ENCODE data around the gene ZNF275.
"Not testable (repeated sequence)": the region's sequence is repeated elsewhere in the genome, so short reads cannot be mapped to it uniquely, and the experiment has no call there.

The ZNF275 gene

DNA sequence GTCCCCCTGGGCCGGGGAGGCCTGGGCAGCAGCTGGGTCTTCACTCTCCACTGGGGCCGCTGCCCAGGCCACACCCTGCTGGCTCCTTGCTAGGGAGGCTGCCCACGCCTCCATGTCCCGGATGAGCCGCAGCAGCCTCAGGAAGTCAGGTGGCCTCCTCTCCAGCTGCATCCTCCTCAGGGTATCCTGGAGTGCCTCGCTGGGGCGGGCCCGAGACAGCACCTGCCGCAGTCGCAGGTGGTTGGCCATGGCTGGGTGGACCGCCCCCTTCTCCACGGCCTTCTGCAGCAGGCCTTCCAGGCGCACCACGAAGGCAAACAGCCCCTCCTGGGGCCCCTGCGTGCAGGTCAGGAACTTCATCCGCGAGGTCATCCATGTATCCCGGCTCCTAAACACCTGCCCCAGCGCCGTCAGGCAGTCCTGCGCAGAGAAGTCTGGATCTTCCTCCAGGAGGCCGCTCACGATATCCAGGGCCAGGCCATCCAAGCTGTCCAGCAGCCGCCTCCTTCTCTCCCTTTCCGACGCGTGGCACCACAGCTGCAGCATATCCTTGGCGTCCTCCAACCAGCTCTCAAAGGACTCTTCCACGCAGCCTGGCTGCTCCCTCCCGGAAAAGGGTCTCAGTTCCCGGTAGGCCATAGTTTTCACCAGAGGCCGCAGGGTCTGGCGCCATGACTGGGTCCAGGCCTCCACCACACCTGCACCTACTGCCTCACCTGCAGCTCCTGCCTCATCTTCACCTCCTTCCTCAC, 14.5 kb upstream of the ZNF275 start:
- DNase-seq = no peak

DNA sequence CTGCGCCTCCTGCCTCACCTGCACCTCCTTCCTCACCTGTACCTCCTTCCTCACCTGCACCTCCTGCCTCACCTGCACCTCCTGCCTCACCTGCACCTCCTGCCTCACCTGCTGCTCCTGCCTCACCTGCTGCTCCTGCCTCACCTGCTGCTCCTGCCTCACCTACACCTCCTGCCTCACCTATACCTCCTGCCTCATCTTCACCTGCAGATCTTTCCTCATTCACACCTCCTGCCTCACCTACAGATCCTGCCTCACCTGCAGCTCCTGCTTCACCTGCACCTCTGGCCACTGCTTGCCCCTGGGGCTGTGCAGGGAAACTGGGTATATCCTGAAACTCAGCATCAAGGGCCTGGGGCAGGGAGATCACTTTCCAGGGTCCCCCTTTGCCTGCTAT, 13.9 kb upstream of the ZNF275 start:
- DNase-seq = not testable (repeated sequence)

DNA sequence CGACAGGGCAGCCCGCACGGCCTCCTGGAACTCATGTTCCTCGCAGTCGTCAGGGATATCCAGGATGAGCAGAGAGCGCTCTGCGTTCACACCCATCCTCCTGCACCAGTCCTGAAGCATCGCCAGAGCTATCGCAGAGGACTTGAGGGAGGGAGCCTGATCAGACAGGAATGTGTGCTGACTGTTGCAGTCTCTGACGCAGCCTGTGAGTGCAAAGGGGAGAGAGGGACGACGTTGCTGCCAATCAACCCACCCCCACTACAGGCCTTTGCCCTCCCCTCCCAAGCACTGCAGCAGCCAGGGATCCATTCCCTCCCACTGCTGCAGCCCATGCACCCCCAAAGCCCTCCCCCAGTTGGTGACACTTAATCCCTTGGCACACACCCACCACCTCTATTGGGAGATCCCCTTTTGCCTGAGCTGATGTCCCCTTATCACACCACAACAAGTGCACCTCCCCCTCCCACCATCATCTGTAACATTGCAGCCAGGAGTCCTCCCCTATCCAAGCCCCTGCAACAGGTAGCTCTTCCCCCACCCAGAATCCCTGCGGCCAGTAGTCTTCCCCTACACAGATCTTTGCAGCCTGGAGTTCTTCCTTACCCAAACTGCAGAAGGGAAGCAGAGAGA, 13.3 kb upstream of the ZNF275 start:
- DNase-seq = no peak

DNA sequence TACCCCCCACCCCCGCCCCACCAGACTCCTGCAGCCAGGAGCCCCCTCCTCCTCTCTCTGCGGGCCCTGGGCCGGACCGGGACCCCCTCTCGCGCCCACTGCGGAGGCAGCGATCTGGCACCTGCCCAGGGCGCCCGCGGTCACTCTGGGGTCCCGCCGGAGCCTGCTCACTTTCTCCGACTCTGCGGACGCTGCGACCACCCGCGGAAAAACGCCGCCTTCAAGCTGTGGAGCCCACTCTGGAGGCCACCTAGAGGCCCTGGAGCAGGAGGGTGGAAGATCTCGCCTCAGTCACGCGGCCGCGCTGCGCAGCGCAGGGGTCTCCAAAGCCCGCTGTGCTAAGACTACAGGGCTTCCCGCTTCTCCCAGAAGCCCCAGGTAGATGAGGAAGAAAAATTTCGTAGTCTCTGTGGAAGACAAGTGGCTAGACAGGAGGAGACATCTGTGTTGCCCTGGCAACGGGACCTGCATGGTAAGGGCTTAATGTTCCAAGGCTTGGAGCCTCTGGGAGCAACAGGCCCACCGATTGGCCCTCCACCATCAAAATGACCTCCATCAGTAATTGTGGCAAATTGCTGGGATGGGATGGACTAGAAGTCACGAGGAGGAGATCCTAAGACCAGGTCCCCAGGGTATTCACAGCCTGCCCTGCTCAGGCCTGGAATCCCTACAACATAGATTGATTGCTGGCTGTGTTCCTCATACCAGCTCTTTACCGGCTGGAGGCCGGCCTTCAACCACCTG, 12.4 kb upstream of the ZNF275 start, which contains the start of gene PNMA6F:
TSS of gene PNMA6F (minus strand) at position 387 of the 744 bp plus-strand sequence. CDS start 1,093 bp downstream, outside the sequence.
- no peak for DNase-seq

DNA sequence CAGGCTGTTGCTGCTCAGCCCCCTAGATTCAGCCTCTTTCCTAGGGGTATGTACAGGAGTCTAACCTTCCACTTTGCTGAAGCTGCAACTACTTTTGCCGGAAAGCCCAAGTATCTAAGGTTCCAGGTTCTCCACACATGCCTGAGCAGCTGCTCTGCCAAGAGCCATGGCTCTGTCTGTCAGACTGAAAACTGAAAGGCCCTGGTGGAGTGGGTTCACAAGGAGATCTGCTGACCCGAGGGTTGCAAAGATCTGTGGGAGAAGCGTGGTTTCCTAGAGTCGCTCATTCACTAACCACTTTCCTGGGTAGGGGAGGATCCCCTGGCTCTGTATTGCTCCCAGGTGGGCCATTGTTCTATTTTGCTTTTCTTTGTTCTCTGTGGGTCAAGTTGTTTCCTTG, 6.4 kb upstream of the ZNF275 start:
- DNase-seq = no peak

DNA sequence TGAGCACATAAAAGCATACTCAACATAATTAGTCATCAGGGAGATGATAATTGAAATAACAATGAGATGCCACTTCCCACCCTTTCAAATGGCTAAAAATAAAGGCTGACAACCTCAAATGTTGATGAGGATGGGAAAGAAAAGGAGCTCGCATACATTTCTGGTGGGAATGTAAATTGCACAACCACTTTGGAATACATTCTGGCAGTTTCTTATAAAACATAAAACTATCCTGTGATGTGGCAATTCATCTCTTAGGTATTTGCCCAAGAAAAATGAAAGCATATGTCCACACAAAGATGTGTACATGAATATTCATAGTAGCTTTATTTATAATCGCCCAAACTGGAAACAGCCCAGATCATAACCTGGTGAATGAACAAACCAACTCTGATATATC, 687 bp upstream of the ZNF275 start:
- DNase-seq = no peak

DNA sequence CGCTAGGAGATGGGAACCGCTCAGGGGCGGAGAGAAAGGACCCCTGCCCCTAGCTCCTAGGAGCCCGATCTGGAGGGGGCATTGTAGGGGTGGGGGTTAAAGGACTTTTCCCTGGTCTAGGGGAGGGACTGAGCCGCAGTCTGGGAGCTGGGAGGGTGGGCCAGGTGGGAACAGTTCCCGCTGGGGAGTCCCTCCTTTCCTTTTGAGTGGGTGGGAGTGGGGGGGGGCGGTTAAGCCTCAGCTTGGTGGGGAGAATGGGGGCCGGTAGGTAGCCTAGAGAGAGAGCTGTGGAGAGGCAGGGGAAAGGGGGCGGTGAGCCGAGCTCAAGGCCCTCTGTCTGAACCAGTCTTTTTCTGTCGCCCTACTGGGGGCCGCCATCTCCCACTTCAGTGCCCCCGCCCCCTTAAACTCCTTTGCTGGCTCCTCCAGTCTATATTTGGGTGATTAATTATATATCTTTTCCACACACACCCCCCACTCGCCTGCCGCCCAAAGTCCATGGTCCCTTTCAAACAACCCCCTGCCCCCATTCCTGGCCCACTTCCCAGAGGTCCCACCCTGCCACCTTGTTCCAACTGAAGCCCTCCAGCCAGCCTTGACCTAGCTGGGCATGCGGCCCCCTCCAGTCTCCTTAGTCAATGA, 822 bp downstream of the ZNF275 start:
- no peak for DNase-seq

DNA sequence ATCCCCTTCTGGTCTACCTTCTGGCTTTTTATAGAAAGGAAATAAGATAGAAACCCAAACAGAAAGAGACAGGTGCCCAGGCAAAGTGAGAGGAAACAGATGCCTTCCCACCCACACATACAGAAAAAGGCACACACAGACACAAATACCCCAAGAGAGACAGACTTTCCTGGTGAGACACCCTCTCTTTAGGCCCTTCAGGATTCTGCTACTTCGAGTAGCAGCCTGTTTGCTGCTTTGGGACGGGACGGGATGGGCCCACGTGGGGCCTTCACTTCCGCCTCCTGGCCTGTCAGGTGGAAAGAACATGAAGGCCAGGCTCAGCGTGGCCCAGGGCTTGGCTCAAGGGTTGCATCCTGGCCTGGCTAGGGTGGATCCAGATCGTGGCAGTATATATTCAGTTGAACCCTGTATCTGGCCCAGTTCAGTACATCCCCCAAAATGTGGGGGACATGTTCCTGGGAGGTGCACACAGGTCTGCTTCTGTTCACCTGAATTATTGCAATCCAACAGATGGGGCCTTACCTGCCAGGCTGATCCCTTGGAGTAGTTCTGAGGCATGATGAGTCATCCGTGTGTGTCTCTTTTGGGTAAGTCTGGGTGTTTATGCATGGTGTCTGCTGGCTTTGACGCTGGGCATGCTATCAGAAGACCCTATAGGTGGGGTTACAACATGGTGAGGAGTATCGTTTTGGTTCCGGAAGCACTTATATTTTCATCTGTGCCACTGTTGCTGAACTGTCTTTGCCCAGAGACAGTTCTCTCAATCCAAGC, 2.4 kb downstream of the ZNF275 start:
- no peak for DNase-seq

DNA sequence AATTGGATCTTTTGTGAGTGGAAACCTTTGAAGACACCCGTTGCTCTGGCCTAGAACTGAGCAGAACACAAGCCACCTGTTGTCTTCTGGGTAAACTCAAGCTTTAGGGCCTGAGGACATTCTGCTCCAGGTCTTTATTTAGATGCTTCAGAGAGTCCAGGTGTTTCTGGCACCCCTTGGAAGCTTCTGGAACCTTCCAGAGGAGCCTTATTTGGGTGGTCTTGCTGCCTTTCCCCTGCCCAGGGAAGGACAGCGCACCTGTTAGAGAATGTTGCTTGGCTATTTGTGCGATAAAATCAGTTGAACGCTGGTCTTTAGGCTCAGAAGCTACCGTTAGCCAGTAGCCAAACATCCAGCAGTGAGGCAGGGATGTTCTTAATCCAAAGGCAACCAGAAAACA, 3.0 kb downstream of the ZNF275 start:
- no peak for DNase-seq

DNA sequence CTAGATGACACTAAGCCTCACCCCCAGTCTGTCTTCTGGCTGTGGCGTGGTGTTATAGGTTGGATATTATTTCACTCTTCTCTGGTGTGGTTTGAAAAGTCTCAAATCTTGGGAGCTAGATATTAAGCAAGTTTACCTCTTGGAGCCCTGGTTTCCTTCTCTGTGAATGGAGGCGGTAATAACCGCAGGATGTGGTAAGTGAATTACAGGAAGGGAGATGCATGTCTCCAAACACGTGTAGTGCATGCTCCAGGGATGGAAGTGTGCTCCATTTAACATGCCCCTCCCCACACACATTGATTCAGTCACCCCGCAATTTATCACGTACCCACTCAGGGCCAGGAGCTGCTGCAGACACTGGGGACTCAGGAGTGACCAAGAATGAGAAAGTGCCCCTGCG, 4.9 kb downstream of the ZNF275 start:
- DNase-seq = no peak

DNA sequence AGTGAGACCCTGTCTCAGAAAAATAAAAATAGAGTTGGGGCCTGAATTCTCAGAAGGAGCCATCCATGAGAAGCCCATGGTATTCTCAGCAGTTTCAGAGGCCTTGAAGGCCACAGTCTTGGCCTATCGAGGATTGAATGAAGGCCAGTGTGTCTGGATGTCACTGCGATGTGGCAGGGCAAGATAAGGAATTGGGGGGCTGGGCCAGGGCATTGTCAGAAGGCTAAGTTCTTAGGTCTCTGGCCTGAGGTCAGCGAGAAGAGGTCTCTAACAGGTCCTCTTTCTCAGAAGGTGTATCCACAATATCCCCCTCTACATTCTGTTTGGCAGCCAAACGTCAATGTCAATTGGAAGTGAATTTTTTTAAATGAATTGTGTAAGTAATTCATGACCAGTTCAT, 5.7 kb downstream of the ZNF275 start:
- no peak for DNase-seq

DNA sequence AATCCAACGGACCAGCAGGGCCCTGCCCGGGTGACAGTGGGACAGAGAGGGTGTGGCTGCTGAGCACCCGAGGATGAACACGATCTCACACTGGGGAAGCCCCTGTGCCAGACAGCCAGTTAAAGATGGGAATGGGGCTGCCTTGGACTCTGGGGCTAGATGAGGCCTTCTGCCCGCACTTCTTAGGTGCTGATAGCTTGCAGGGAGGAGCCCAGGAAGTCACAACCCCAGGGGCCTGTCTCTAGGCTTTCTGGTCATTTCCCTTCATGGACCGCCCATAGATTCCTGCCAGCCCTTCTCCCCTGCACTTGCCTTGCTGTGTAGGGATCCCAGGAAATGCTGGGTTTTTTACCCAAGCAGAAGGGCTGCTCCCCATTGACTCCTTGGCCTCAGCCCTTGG, 6.2 kb downstream of the ZNF275 start:
- no peak for DNase-seq

DNA sequence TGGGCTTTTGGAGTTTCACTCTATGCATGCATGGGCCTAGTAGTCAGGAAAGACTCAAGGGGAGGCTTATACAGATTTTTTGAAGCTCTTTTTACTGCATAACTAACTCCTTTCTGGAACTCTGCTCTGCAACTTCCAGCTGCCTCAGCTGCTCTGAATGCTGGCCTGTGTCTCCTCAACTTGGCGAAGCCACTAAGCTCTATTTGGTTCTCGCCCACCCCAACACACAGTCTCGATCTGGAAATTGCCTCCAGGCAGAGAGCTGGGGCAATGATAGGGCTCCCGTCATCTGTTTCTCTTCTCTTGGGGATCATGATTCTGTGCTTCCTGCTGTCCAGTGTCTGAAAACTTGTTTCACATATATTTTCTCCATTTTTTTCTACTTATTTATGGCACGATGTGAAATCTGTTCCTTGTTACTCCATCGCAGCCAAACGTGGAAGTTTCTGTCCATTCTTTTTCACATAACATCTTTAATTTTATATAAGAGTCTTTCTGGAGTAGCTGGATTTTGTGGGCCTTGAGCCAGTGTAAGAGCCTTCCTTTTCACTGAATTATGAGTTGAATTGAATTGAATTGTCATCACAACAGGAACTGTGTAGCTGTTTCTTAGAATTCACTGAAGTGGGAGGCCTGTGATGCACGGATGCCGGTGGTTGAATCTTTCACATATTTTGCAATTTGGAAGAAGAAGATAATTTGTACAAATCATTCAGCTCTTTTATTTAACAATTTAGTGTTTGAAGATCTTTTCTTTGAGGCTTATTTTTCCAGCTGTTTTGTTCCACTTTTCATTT, 9.0 kb downstream of the ZNF275 start:
- DNase-seq = no peak

DNA sequence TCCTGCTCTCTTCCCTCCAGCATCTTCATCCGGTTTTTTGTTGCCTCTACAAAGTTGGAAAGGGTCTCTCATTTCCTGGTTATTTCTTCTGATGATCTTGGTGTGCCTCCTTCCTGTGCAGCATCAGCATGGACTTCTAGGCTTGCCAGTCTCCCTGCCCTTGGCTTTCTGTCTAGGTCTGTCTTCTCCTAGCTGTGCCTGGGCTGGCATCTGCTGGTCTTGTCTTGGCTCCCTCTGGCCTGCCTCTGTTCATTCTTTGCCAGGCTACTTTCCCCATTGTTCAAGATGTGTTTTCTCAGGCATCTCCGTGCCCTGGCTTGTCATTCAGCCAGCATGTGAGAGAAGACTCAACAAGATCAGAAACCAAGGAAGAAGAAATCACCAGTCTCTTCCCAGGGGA, 9.7 kb downstream of the ZNF275 start:
- DNase-seq = no peak

DNA sequence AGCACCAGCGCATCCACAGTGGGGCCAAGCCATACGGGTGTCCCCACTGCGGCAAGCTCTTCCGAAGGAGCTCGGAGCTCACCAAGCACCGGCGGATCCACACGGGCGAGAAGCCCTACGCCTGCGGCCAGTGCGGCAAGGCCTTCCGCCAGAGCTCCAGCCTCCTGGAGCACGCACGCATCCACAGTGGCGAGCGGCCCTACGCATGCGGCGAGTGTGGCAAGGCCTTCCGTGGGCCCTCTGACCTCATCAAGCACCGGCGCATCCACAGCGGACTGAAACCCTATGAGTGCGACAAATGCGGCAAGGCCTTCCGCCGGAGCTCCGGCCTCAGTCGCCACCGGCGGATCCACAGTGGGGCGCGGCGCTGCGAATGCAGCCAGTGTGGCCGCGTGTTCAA, 13.6 kb downstream of the ZNF275 start:
- no peak for DNase-seq

DNA sequence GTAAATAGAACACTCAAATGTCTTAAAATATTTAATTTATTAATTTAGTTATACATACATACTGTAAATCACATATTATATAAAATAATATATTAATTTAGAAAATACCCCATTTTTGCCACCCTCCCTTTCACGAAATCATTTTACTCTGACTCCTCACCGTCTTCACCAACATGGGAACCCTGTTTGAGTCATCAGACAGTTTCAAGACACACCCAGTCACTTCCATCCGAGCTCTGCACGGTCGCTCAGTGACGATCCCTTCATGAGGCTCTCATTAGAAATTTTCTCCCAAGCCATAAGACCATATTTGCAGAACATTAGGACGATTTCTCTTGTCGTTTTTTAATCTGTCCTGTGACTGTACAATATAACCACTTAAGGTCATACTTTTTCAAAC, 14.5 kb downstream of the ZNF275 start:
- DNase-seq = no peak

DNA sequence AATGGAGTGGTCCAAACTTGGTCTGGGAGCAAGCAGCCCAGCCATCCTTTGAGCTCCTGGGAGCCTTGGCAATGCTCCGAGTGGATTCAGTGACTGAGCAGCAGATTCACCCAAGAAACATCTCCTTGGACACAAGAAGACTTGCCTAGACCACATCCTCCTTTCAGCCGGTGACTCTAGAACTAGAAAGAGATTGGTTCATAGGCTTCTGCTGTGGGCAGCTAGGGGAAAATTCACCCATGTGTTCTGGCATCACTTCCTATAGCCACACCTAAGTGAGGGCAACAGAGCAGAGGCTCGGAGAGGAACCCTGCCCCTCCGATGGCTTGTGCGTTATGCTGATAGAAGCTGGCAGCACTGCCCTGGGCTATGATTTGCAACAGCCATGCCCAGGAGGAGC, 16.0 kb downstream of the ZNF275 start:
- no peak for DNase-seq

DNA sequence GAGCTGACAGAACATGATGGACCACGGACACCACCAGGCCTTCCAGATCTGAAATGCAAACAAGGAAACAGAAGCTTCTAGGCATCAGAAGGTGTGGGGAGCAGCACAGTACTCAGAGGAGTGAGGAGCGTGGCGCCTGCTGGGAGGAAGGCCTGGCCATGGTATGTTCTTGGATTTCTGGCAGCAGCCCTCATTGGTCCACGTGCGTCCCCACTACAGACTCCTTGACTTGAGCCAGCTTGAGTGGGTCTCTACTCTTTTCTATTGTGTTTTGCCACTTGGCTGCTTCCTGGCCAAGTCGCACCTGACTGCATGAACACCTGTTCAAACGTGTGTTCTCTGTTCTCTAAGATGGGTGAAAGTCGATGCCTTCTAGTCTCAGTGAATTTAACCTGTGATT, 18.0 kb downstream of the ZNF275 start:
- no peak for DNase-seq

DNA sequence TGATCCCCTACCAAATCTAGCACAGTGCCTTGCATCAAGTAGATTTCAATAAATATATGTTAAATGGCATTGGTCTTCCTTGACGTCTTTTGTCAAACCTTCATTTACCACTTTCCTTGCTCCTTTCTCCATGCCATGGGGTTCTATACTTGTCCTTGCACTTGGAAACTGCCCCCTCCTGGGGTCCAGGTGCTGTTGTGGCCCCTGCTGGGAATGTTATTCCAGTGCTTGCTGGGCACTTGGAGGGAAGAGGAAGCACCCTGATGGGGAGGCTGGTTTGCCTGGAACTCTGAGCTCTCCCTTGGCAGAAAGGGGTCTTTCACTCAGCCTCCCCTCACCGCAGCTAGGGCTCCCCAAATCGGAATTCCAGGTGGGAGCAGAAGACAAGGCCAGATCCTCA, 18.9 kb downstream of the ZNF275 start:
- no peak for DNase-seq

DNA sequence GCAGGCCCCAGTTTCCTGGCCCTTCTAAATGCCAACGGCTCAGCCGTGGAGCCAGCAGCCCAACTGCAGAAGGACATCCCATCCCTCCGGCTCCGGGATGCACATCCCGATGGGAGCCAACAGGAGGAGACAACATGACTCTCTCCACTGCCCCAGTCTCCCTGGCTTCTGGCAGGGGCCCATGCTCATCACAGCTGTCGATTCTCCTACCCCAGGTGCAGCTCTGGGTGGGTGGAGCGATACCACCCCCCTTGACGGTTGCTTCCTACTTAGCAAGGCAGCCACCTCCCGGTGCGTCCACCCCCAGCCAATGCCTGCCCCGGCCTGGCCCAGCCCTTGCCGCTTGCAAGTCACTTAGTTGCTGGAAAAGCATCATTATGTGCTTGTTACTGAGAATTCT, 19.5 kb downstream of the ZNF275 start:
- DNase-seq = no peak

DNA sequence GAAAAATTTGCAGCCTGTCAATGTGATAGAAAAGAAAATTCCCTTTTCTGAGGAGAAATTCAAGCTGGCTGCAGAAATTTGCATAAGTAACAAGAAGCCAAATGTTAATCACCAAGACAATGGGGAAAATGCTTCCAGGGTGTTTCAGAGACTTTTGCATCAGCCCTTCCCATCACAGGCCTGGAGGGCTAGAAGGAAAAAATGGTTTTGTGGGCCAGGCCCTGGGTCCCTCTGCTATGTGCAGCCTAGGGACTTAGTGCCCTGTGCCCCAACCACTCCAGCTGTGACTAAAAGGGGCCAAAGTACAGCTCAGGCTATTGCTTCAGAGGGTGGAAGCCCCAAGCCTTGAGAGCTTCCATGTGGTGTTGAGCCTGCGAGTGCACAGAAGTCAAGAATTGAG, 23.9 kb downstream of the ZNF275 start:
- no peak for DNase-seq

All from NCI-H446 (cell line).